ENCODE measurements around the gene RAB7B.

GRCh38 chr1:205940710-205941109, 62.5 kb downstream of the RAB7B start:
- TF ChIP-seq, protein P1, sequence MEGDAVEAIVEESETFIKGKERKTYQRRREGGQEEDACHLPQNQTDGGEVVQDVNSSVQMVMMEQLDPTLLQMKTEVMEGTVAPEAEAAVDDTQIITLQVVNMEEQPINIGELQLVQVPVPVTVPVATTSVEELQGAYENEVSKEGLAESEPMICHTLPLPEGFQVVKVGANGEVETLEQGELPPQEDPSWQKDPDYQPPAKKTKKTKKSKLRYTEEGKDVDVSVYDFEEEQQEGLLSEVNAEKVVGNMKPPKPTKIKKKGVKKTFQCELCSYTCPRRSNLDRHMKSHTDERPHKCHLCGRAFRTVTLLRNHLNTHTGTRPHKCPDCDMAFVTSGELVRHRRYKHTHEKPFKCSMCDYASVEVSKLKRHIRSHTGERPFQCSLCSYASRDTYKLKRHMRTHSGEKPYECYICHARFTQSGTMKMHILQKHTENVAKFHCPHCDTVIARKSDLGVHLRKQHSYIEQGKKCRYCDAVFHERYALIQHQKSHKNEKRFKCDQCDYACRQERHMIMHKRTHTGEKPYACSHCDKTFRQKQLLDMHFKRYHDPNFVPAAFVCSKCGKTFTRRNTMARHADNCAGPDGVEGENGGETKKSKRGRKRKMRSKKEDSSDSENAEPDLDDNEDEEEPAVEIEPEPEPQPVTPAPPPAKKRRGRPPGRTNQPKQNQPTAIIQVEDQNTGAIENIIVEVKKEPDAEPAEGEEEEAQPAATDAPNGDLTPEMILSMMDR (IDR thresholded peaks at IDR 0.05; ENCODE audit: insufficient read depth, low read length, poor library complexity, severe bottlenecking): no peak
- no peak for TF ChIP-seq EZH2phosphoT487 (conservative IDR thresholded peaks at IDR 0.05; ENCODE audit: low read length)
